Amniotic stem cell (primary cell): ENCODE measurements around the gene CTF1.
"Not testable (repeated sequence)": the region's sequence is repeated elsewhere in the genome, so short reads cannot be mapped to it uniquely, and the experiment has no call there.

Experiments
- DNase-seq: peaks from one replicate; lab custom pipeline; 2025; lab: John Stamatoyannopoulos, UW

CTF1 gene

DNA sequence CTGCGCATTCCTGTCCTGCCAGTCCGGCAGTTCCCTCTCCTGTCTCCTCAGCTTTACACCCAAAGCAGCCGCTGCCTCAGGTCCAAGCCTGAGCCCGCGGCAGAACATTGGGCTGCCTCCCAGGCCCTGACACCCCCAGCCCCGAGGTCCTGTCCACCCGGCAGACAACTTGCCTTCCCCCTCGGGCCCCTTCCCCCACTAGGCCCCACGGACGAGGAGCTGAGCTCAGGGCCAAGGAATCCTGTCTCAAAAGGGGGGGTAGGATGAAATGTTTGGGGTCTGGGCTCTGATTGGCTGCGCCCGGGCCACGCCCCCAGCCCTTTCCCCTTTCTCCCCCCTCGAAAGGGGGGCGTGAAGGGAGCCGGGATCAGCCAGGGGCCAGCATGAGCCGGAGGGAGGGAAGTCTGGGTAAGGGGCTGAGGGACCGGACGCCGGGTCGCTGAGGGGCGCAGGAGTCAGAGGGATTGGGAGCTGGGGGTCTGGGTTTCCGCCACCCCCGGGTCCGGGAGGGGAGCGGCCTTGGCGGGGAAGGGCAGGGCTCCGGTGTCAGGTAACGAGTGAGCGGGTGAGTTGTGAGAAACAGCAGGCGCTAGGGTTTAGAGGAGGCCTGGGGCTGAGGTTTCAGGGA, at the start of gene CTF1:
Gene CTF1 (plus strand): TSS at position 354 of the 628 bp plus-strand sequence. CDS start 30 bp downstream, at position 384.
- DNase-seq, result peak; percentile 73

GRCh38 chr16:30846649-30847402, 49.6 kb upstream of the CTF1 start:
- no peak for DNase-seq

DNA sequence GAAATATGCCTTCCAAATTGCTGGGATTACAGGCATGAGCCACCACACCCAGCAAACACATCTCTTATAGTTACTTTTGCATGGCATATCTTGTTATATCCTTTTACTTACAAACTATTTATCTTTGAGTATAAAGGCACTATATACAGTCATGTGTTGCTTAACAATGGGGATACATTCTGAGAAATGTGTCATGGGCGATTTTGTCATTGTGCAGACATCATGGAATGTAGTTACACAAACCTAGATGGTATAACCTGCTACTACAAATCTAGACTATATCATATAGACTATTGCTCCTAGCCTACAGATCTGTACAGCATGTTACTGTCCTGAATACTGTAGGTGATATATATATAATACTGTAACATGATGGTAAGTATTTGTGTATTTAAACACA, 46.2 kb upstream of the CTF1 start:
- DNase-seq, result no peak

DNA sequence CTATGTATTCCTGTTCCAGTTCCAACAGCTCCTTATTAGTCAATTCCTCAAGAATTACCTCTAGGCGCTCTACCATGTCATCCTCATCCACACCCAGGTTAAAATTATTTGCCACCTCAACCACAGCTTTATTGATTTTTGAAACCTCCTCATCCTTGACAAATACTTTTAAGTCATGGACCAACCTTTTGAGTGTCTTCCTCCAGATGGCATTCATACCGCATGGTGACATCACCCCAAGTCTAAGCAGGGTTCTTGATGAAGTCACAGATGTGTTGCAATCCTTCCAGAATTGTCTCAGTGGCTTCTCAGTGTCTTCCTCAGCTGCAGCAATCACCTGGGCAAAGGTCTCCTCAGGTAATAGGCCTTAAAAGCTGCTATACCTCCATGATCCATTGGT, 42.7 kb upstream of the CTF1 start:
- DNase-seq, result no peak

DNA sequence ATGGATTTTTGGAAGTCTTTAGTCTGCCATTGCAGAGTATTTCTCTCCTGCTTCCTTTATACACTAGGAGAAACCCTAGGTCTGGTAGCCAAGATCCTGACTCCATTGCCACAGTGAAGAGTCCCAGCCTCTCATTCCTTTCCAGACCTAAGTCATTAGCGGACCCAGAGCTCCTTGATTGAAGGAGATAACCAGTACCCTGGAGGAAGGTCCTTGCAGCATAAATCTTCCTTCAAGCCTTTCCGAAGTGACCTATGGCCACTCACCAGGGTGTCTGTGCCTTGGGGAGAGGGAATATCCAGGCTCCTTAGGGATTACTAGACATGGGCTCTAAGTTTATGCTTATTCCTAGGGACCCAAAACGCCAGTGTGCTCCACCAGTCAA, 38.3 kb upstream of the CTF1 start:
- no peak for DNase-seq

GRCh38 chr16:30858829-30859423, 37.5 kb upstream of the CTF1 start:
- DNase-seq, result no peak

- not testable (repeated sequence) for DNase-seq
Measured at GRCh38 chr16:30860729-30861128, 35.7 kb upstream of the CTF1 start.

GRCh38 chr16:30863178-30863577, 33.2 kb upstream of the CTF1 start:
- not testable (repeated sequence) for DNase-seq

DNA sequence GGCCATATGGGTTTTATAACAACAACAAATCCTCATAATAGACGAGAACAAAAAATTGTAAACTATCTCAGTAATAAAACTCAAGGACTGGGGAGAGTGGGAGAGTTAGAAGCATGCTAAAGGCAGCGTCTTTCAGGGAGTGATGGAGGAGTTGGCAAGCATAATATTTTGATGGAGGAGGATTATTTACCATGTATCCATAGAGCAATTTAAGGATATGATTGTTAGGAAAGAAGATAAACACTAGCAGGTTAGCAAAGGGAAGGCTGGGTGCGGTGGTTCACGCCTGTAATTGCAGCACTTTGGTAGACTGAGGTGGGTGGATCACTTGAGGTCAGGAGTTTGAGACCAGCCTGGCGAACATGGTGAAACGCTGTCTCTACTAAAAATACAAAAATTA, 30.4 kb upstream of the CTF1 start:
- DNase-seq, result no peak

- DNase-seq, result no peak
Measured at GRCh38 chr16:30867747-30868146, 28.7 kb upstream of the CTF1 start.

DNA sequence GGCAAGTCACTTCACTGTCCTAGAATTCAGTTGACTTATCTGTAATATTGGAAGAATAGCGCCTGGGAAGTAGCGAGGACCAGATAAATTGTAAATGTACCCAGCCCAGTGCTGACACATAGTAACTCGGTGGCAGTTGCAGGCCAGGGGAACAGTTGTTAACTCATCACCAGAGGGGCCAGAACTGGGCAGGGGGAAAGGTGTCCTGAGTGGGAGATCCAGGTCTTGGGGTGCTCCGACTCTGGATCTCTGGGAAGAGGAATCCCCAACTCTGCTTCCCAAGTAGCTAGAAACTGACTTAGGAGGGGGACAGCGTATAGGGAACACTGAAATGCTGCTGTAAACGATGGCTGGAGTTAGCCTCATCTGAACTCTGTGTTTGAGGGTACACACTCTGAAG, 25.5 kb upstream of the CTF1 start:
- DNase-seq, result no peak

GRCh38 chr16:30874244-30874820, 22.1 kb upstream of the CTF1 start:
- DNase-seq, result no peak

- peak; percentile 75 for DNase-seq
Measured at GRCh38 chr16:30874821-30875717, 21.3 kb upstream of the CTF1 start.

- no peak for DNase-seq
Measured at GRCh38 chr16:30875871-30876801, 20.3 kb upstream of the CTF1 start.

DNA sequence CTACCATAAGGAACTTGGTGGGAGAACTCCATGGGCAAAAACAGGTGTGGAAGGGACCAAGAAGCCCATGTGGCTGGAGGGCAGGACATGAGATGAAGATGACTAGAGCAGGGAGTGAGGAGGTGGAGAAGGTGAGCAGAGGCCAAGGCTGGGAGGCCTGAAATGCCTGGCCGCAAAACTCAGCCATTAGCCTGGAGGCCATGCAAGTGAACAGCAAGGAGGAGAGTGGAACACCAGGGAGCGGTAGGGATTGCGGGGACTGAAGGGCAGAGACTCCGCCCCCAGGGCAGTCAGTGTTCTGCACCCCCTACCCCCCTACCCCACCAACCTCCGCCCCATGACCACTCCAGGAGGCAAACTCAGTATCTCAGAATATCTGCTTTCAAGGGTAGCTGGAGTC, 19.5 kb upstream of the CTF1 start:
- DNase-seq, result no peak

- DNase-seq, result no peak
Measured at GRCh38 chr16:30882429-30883310, 13.7 kb upstream of the CTF1 start.

- no peak for DNase-seq
Measured at GRCh38 chr16:30884760-30885159, 11.7 kb upstream of the CTF1 start.

DNA sequence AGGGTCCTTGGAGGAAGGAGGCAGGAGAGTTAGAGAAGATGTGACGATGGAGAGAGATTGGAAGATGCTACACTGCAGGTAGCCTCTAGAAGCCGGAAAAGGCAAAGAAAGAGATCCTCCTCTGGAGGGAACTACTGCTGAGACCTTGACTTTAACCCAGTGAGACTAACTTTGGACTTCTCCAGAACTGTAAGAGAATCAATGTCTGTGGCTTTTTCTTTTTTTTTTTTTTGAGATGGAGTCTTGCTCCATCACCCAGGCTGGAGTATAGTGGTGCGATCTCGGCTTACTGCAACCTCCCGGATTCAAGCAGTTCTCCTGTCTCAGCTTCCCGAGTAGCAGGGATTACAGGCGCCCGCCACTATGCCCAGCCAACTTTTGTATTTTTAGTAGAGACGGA, 11.2 kb upstream of the CTF1 start:
- DNase-seq, result no peak

DNA sequence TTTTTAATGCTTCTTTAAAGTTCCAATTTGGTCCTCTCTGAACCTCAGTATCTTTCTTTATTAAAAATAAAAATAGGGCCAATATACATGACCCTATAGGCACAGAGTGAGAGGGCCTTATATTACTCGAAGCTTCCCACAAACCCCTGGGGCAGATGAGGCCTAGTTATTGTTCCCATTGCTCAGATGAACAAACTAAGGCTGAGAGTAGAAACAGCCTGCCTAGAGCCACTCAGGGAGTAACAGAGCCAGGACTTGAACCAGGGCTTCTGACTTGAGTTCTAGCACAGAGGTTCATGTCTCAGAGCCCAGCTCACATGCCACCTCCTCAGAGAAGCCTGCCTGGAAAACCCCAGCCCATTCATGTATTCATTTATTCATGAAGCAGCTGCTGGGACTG, 10.3 kb upstream of the CTF1 start:
- DNase-seq, result no peak

GRCh38 chr16:30887927-30888326, 8.5 kb upstream of the CTF1 start:
- no peak for DNase-seq
